ENCODE data around the gene CLIC1. TPM values are rescaled to one million over a fixed set of nuclear protein-coding genes. Genes with fewer than 3 reads are reported as not detected.

Gene CLIC1
- total RNA-seq, 2 donors from 2014 or later = 90.9 to 194 TPM

GRCh38 chr6:31760790-31761189 is 24.5 kb upstream of the CLIC1 start:
- Histone ChIP-seq H3K4me1 (peaks cover 0 to under 1% of the 10 kb centered on the region in 2 donors), H3K9me3 (no peaks in the 10 kb centered on the region), H3K27me3 (no peaks in the 10 kb centered on the region), H3K4me3 (no peak overlapping the region), H3K27ac (no peak overlapping the region), H3K36me3 (no peaks in the 10 kb centered on the region)
- no peak for DNase-seq (ENCODE audit: low spot score)
- TF ChIP-seq, protein P1, sequence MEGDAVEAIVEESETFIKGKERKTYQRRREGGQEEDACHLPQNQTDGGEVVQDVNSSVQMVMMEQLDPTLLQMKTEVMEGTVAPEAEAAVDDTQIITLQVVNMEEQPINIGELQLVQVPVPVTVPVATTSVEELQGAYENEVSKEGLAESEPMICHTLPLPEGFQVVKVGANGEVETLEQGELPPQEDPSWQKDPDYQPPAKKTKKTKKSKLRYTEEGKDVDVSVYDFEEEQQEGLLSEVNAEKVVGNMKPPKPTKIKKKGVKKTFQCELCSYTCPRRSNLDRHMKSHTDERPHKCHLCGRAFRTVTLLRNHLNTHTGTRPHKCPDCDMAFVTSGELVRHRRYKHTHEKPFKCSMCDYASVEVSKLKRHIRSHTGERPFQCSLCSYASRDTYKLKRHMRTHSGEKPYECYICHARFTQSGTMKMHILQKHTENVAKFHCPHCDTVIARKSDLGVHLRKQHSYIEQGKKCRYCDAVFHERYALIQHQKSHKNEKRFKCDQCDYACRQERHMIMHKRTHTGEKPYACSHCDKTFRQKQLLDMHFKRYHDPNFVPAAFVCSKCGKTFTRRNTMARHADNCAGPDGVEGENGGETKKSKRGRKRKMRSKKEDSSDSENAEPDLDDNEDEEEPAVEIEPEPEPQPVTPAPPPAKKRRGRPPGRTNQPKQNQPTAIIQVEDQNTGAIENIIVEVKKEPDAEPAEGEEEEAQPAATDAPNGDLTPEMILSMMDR (IDR thresholded peaks at IDR 0.05) = no peak

DNA sequence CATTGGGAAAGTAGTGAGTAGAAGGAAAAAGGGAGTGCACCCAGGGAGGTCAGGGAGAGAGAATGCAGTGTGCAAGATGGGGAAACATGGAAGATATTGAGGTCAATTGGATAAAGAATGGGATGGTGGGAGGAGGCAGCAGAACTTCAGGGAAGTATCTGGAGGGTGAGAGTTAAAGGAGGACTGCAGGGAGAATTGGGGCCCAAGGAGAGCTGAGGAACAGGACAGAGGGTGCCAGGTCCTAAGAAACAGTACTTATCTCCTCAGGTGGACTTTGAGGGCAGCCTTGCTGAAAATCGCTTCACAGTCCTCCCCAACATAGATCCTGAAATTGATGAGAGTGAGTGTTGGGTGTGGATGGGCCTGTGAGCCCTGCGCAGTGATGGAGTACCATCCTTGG is 22.0 kb upstream of the CLIC1 start:
- no peaks in the 10 kb centered on the region for H3K27me3 ChIP-seq
- no peaks in the 10 kb centered on the region for H3K9me3 ChIP-seq
- TF ChIP-seq, protein P1 (IDR thresholded peaks at IDR 0.05) = no peak
- no peaks in the 10 kb centered on the region for H3K4me1 ChIP-seq
- H3K36me3 ChIP-seq = no peaks in the 10 kb centered on the region
- DNase-seq (ENCODE audit: low spot score) = no peak
- no peak overlapping the region for H3K27ac ChIP-seq
- no peak overlapping the region for H3K4me3 ChIP-seq

DNA sequence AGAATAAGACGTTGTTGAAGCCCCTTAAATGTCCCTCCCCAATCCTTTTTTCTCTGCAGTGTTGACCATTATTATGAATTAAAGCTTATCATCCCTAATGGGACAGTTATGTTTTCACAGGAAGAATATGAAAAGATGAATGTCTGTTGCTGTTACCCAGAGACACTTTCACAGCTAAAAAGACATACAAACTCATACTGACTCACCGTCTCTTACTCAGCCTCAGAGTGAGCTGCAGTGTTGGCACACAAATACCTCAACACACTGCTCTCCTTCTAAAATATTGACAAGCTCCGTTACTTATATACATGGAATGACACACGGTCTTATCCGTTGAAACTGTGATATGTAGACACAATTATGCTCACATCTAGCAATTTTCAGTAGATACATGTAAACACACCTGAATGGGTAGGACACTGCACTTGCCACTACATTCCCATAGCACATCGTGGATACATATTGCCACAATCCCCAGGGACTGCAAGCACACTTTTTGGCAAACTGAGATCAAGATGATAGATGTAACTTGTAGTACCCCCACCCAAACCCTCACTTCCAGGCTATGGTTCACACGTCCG is 16.5 kb upstream of the CLIC1 start:
- H3K36me3 ChIP-seq = no peaks in the 10 kb centered on the region
- no peaks in the 10 kb centered on the region for H3K4me1 ChIP-seq
- H3K9me3 ChIP-seq = no peaks in the 10 kb centered on the region
- H3K4me3 ChIP-seq = no peak overlapping the region
- no peak overlapping the region for H3K27ac ChIP-seq
- H3K27me3 ChIP-seq = no peaks in the 10 kb centered on the region
- TF ChIP-seq, protein P1 (IDR thresholded peaks at IDR 0.05) = no peak
- no peak for DNase-seq (ENCODE audit: low spot score)

- H3K4me1 ChIP-seq = no peaks in the 10 kb centered on the region
- no peaks in the 10 kb centered on the region for H3K9me3 ChIP-seq
- TF ChIP-seq, protein P1 (IDR thresholded peaks at IDR 0.05) = no peak
- no peak for DNase-seq (ENCODE audit: low spot score)
- H3K27me3 ChIP-seq = no peaks in the 10 kb centered on the region
- H3K27ac ChIP-seq = no peak overlapping the region
- no peaks in the 10 kb centered on the region for H3K36me3 ChIP-seq
- H3K4me3 ChIP-seq = no peak overlapping the region
Observed at GRCh38 chr6:31750411-31751022, 14.2 kb upstream of the CLIC1 start.

- Histone ChIP-seq H3K4me1 (no peaks in the 10 kb centered on the region), H3K36me3 (no peaks in the 10 kb centered on the region), H3K9me3 (no peaks in the 10 kb centered on the region), H3K4me3 (no peak overlapping the region), H3K27me3 (no peaks in the 10 kb centered on the region), H3K27ac (no peak overlapping the region)
- no peak for DNase-seq (ENCODE audit: low spot score)
- TF ChIP-seq, protein P1 (IDR thresholded peaks at IDR 0.05) = no peak
Observed at GRCh38 chr6:31749301-31750036, 13.1 kb upstream of the CLIC1 start.
